Neural cell (in vitro differentiated cells): Measurements from ENCODE around the gene OMG. TPM values are rescaled to one million over a fixed set of nuclear protein-coding genes. Genes with fewer than 3 reads are reported as not detected.

Experiments
- H2AFZ ChIP-seq: fragments of 200-600, 300-800 bp; sonication (generic), shearing (Covaris generic); 2 replicates; pipeline ENCODE4 v1.6.0; 2014; ENCODE audit warnings: low read depth, mild to moderate bottlenecking, antibody characterized with exemption, low read length, moderate library complexity
- H3F3A ChIP-seq: fragments of 200-600 bp; shearing (Covaris generic); 2 replicates; pipeline ENCODE4 v1.6.1; 2016; ENCODE audit warnings: mild to moderate bottlenecking, moderate library complexity, mixed read lengths, antibody characterized with exemption, low read length; ENCODE audit not compliant: insufficient read depth, poor library complexity, severe bottlenecking
- H3K27ac ChIP-seq: fragments of 200-600, 300-800 bp; sonication (generic), shearing (Covaris generic); 2 replicates; pipeline ENCODE4 v1.5.1; 2014; ENCODE audit warnings: mild to moderate bottlenecking, low read length, moderate library complexity
- H3K27me3 ChIP-seq: fragments of 300-800, 200-600 bp; sonication (generic), shearing (Covaris generic); 2 replicates; pipeline ENCODE4 v1.6.0; 2014; ENCODE audit warnings: mild to moderate bottlenecking, low read depth, low read length, moderate library complexity; ENCODE audit not compliant: insufficient read depth
- H3K36me3 ChIP-seq: fragments of 300-800, 200-600 bp; sonication (generic), shearing (Covaris generic); 2 replicates; pipeline ENCODE4 v1.5.1; 2014; ENCODE audit warnings: mild to moderate bottlenecking, antibody characterized with exemption, low read length, moderate library complexity; ENCODE audit not compliant: insufficient read depth
- H3K4me2 ChIP-seq: fragments of 300-800, 200-600 bp; sonication (generic), shearing (Covaris generic); 2 replicates; pipeline ENCODE4 v1.6.0; 2014; ENCODE audit warnings: mild to moderate bottlenecking, low read length
- H3K4me3 ChIP-seq: fragments of 300-800, 200-600 bp; sonication (generic), shearing (Covaris generic); 2 replicates; pipeline ENCODE4 v1.5.1; 2014; ENCODE audit warnings: mild to moderate bottlenecking, low read length, moderate library complexity
- H3K79me2 ChIP-seq: fragments of 200-600 bp; shearing (Covaris generic); replicated peaks from 2 replicates; pipeline ENCODE4 v1.6.0; 2014; ENCODE audit warnings: mild to moderate bottlenecking, low read length, moderate library complexity; ENCODE audit not compliant: insufficient read depth
- H3K9ac ChIP-seq: fragments of 300-800, 200-600 bp; sonication (generic), shearing (Covaris generic); 2 replicates; pipeline ENCODE4 v1.6.1; 2016; ENCODE audit warnings: mild to moderate bottlenecking, low read length, mixed read lengths
- H3K9me2 ChIP-seq: fragments of 200-600 bp; shearing (Covaris generic); 2 replicates; pipeline ENCODE4 v1.6.1; 2016; ENCODE audit warnings: mild to moderate bottlenecking, low read length, mixed read lengths; ENCODE audit not compliant: insufficient read depth
- H3K9me3 ChIP-seq: fragments of 200-600, 300-800 bp; sonication (generic), shearing (Covaris generic); 2 replicates; pipeline ENCODE4 v1.6.1; 2016; ENCODE audit warnings: mild to moderate bottlenecking, mixed run types, low read length, moderate library complexity, mixed read lengths
- H4K20me1 ChIP-seq: fragments of 200-600 bp; shearing (Covaris generic); 2 replicates; pipeline ENCODE4 v1.6.1; 2016; ENCODE audit warnings: mild to moderate bottlenecking, mixed run types; ENCODE audit not compliant: insufficient read depth
- CTCF ChIP-seq: fragments of 450-650 bp; IDR thresholded peaks from 2 replicates; pipeline ENCODE4 v1.5.1; 2014; ENCODE audit warnings: antibody characterized with exemption, mild to moderate bottlenecking, moderate library complexity; ENCODE audit not compliant: poor library complexity, severe bottlenecking
- EP300 ChIP-seq: fragments of 450-650 bp; conservative IDR thresholded peaks from 2 replicates; pipeline ENCODE4 v1.6.1; 2014; ENCODE audit warnings: antibody characterized with exemption, mild to moderate bottlenecking, moderate library complexity; ENCODE audit not compliant: poor library complexity, severe bottlenecking
- EZH2 ChIP-seq: fragments of 200-600, 300-800 bp; shearing (Covaris generic), sonication (generic); IDR thresholded peaks from 2 replicates; pipeline ENCODE4 v1.6.1; 2014; ENCODE audit warnings: antibody characterized with exemption, low read length, borderline replicate concordance, mild to moderate bottlenecking; ENCODE audit not compliant: insufficient read depth, poor library complexity, severe bottlenecking
- MXI1 ChIP-seq: fragments of 450-650 bp; conservative IDR thresholded peaks from 2 replicates; pipeline ENCODE4 v1.6.1; 2014; ENCODE audit warnings: antibody characterized with exemption, mild to moderate bottlenecking; ENCODE audit not compliant: poor library complexity, severe bottlenecking
- POLR2AphosphoS5 ChIP-seq: IDR thresholded peaks from 2 replicates; pipeline ENCODE4 v1.6.1; 2012
- RAD21 ChIP-seq: fragments of 450-650 bp; conservative IDR thresholded peaks from 2 replicates; pipeline ENCODE4 v1.6.1; 2014; ENCODE audit warnings: antibody characterized with exemption, mild to moderate bottlenecking, moderate library complexity
- REST ChIP-seq: IDR thresholded peaks from 2 replicates; pipeline ENCODE4 v1.6.1; 2012; ENCODE audit warnings: borderline replicate concordance
- SMC3 ChIP-seq: fragments of 450-650 bp; conservative IDR thresholded peaks from 2 replicates; pipeline ENCODE4 v1.6.1; 2014; ENCODE audit warnings: antibody characterized with exemption, mild to moderate bottlenecking, moderate library complexity; ENCODE audit not compliant: poor library complexity
- TAF1 ChIP-seq: IDR thresholded peaks from 2 replicates; pipeline ENCODE4 v1.6.1; 2012; ENCODE audit warnings: low read depth
- polyA plus RNA-seq: library from polyadenylated mRNA; depleted of rRNA; stranded (reverse); fragments of >200 nt; gene quantifications from 2 replicates; pipeline ENCODE4 v1.2.3, GENCODE V29; 2014

OMG gene
- polyA plus RNA-seq, 1 donor from 2014 or later = not detected

- H4K20me1 ChIP-seq = no peaks in the 10 kb centered on the region
- TF ChIP-seq POLR2AphosphoS5 (no peak), CTCF (no peak), TAF1 (no peak)
- no peak overlapping the region for H3K27ac ChIP-seq
- no peak overlapping the region for H3K4me3 ChIP-seq
- H3K36me3 ChIP-seq = peaks cover 28% of the 10 kb centered on the region
- no peaks in the 10 kb centered on the region for H3K79me2 ChIP-seq
- no peak overlapping the region for H2AFZ ChIP-seq
- H3K9me2 ChIP-seq = no peaks in the 10 kb centered on the region
- H3F3A ChIP-seq = no peaks in the 10 kb centered on the region
- no peaks in the 10 kb centered on the region for H3K9me3 ChIP-seq
- H3K27me3 ChIP-seq = no peaks in the 10 kb centered on the region
- no peak overlapping the region for H3K9ac ChIP-seq
- no peak overlapping the region for H3K4me2 ChIP-seq
Measured at GRCh38 chr17:31269578-31269983, 27.5 kb downstream of the OMG start.

GRCh38 chr17:31269036-31269577, 27.9 kb downstream of the OMG start:
- H3F3A ChIP-seq = no peaks in the 10 kb centered on the region
- H3K4me2 ChIP-seq = no peak overlapping the region
- no peak overlapping the region for H3K4me3 ChIP-seq
- H3K27me3 ChIP-seq = no peaks in the 10 kb centered on the region
- no peaks in the 10 kb centered on the region for H3K9me3 ChIP-seq
- no peaks in the 10 kb centered on the region for H4K20me1 ChIP-seq
- no peak overlapping the region for H3K27ac ChIP-seq
- H3K9me2 ChIP-seq = no peaks in the 10 kb centered on the region
- peaks cover 28% of the 10 kb centered on the region for H3K36me3 ChIP-seq
- H3K9ac ChIP-seq = no peak overlapping the region
- no peak overlapping the region for H2AFZ ChIP-seq
- TF ChIP-seq RAD21 (no peak), POLR2AphosphoS5 (no peak), MXI1 (no peak), TAF1 (no peak), REST (no peak), SMC3 (no peak)
- H3K79me2 ChIP-seq = no peaks in the 10 kb centered on the region

GRCh38 chr17:31266042-31266441, 31.0 kb downstream of the OMG start:
- H3K9me3 ChIP-seq = no peaks in the 10 kb centered on the region
- no peaks in the 10 kb centered on the region for H3K79me2 ChIP-seq
- TF ChIP-seq EZH2 (no peak), EP300 (no peak), SMC3 (no peak), MXI1 (no peak), RAD21 (no peak), REST (no peak), TAF1 (no peak), POLR2AphosphoS5 (no peak), CTCF (no peak)
- no peak overlapping the region for H3K9ac ChIP-seq
- no peak overlapping the region for H2AFZ ChIP-seq
- H3K4me3 ChIP-seq = no peak overlapping the region
- H3K27ac ChIP-seq = no peak overlapping the region
- no peak overlapping the region for H3K4me2 ChIP-seq
- no peaks in the 10 kb centered on the region for H4K20me1 ChIP-seq
- H3K36me3 ChIP-seq = peaks cover 20% of the 10 kb centered on the region
- no peaks in the 10 kb centered on the region for H3K9me2 ChIP-seq
- H3K27me3 ChIP-seq = no peaks in the 10 kb centered on the region
- no peaks in the 10 kb centered on the region for H3F3A ChIP-seq
